AG09309 (cell line): Measurements from ENCODE around the gene ADAP1.

ENCODE experiments used
- DNase-seq: peaks from one replicate; pipeline ENCODE4 v3.0.0-alpha.2; 2010; ENCODE audit warnings: low read depth
- H3K4me3 ChIP-seq: 2 replicates; pipeline ENCODE4 v1.5.1; 2011; ENCODE audit warnings: mild to moderate bottlenecking, low read depth, low read length, moderate library complexity; ENCODE audit not compliant: control insufficient read depth
- CTCF ChIP-seq: IDR thresholded peaks from 2 replicates; pipeline ENCODE4 v1.5.1; 2011; ENCODE audit warnings: mild to moderate bottlenecking, low read depth, low read length, inconsistent platforms; ENCODE audit not compliant: insufficient read depth, control insufficient read depth; ENCODE audit errors: missing control alignments

Gene ADAP1

GRCh38 chr7:867406-868188 lies 86.9 kb downstream of the ADAP1 start:
- no peak overlapping the region for H3K4me3 ChIP-seq
- no peak for DNase-seq
- TF ChIP-seq CTCF = no peak

DNA sequence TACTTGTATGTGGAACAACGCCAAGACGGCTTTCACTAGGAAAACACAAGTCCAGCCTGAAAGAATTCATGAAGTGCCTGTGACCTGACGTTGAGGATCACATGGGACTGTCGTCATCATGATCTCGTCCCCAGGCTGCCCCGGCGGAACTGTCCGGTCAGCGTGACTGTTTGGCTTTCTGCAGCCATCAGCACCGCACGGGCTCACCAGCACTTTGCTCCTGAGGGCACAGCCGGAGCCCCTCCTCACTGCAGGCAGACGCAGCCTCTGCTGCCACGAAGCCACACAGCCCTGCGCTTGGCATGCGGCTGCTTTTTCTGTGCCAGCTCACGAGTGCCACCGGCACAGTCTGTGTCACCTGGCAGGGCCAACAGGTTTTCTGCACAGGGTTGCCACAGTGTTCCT lies 87.5 kb downstream of the ADAP1 start:
- no peak overlapping the region for H3K4me3 ChIP-seq
- TF ChIP-seq CTCF = no peak
- DNase-seq = no peak

GRCh38 chr7:865921-866320 lies 88.6 kb downstream of the ADAP1 start:
- TF ChIP-seq CTCF = no peak
- no peak overlapping the region for H3K4me3 ChIP-seq
- no peak for DNase-seq

DNA sequence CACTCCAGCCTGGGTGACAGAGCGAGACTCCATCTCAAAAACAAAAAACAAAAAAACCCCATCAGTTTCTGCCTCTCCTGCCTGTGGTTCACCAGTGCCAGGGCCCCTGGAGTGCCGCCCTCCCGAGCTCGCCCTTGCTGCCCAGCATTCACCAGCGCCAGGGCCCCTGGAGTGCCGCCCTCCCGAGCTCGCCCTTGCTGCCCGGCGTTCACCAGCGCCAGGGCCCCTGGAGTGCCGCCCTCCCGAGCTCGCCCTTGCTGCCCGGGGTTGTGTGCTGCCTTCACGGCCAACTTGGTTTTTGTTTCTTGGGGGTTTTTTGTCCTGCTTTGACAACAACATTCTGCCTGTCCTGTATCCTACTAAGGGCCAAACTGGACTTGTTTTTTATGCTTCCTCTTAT lies 91.4 kb downstream of the ADAP1 start:
- H3K4me3 ChIP-seq = no peak overlapping the region
- no peak for TF ChIP-seq CTCF
- no peak for DNase-seq

DNA sequence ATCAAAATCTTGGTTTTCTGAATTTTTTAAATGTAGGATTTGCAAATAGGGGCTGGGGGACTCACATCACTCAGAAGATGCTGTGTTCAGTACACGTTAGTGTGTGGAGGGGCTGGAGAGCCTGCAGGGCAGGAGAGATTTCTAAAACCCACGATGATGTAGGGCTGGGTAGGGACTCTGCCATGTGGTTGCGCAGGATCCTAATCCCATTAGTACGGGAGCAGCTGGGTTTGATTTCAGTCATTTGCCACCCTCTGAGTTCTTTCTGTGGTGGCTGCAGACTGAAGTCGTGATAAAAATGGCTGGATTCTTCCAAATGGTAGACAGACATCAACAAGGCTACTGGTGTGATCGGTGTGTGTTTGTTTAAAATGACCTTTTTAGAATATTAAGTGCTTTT lies 92.3 kb downstream of the ADAP1 start:
- no peak overlapping the region for H3K4me3 ChIP-seq
- no peak for TF ChIP-seq CTCF
- DNase-seq = no peak

- DNase-seq = no peak
- H3K4me3 ChIP-seq = no peak overlapping the region
- TF ChIP-seq CTCF = no peak
These were observed 93.3 kb downstream of the ADAP1 start for GRCh38 chr7:861222-861621.
